ENCODE results near the gene FLII. TPM values are rescaled to one million over a fixed set of nuclear protein-coding genes. Genes with fewer than 3 reads are reported as not detected.

The FLII gene
- total RNA-seq, 1 experiment from 2014 or later: 298 TPM

GRCh38 chr17:18256776-18257175 lies 1.8 kb downstream of the FLII start:
- H3K79me2 ChIP-seq (ENCODE audit: insufficient read depth, low read length): no peaks in the 10 kb centered on the region; the same call in 1 of the 2 replicates
- no peak overlapping the region for H2BK15ac ChIP-seq (ENCODE audit: low read depth, low read length)
- H2BK5ac ChIP-seq (ENCODE audit: insufficient read length, low read length): no peak overlapping the region
- DNase-seq: no peak
- peak overlapping the region; percentile 70 for H3K4me2 ChIP-seq (ENCODE audit: insufficient read depth, insufficient read length, low read length)
- H3K56ac ChIP-seq (ENCODE audit: insufficient read length, low read depth, low read length): no peak overlapping the region
- H3K9me3 ChIP-seq (ENCODE audit: control insufficient read depth, low read depth, low read length): no peaks in the 10 kb centered on the region
- no peaks in the 10 kb centered on the region for H4K20me1 ChIP-seq (ENCODE audit: control insufficient read depth, insufficient read depth, insufficient read length)
- peak overlapping the region in 2 of 3 experiments; percentile 72 to 98; a peak in 3 of 7 replicates for H3K27ac Mint-ChIP-seq
- peaks cover 20 to 49% (median 48%) of the 10 kb centered on the region in 3 experiments; a peak in 6 of 7 replicates for H3K36me3 Mint-ChIP-seq (ENCODE audit: insufficient read depth in 1 of 3, low read depth in 3 of 3)
- peak overlapping the region; percentile 96 to 98 for H3K4me3 Mint-ChIP-seq
- no peaks in the 10 kb centered on the region for H3K27me3 Mint-ChIP-seq (ENCODE audit: low read depth)
- H3K4me1 ChIP-seq (ENCODE audit: insufficient read depth, low read length): no peaks in the 10 kb centered on the region
- H3K18ac ChIP-seq (ENCODE audit: insufficient read length, low read depth, low read length): no peak overlapping the region
- no peaks in the 10 kb centered on the region for H3K79me1 ChIP-seq (ENCODE audit: insufficient read depth, low read depth, low read length, poor library complexity, severe bottlenecking)
- H2BK120ac ChIP-seq (ENCODE audit: low read depth, low read length, poor library complexity, severe bottlenecking): no peak overlapping the region
- H3K9ac ChIP-seq (ENCODE audit: extremely low read depth, insufficient read length, low read length): no peak overlapping the region
- H3K4me1 Mint-ChIP-seq: peaks cover 25 to 38% of the 10 kb centered on the region in 2 experiments
- no peak overlapping the region for H2BK12ac ChIP-seq (ENCODE audit: insufficient read length, low read depth, low read length)
- no CpG with 5 or more reads among the region's 7 CpGs for WGBS (ENCODE audit: extremely low coverage, insufficient read length, low lambda C conversion rate)
- no peak overlapping the region for H2AFZ ChIP-seq (ENCODE audit: low read length)
- H3T11ph ChIP-seq (ENCODE audit: low read length): no peak overlapping the region
- H3K4ac ChIP-seq (ENCODE audit: low read depth, low read length): no peak overlapping the region
- H3K9me3 Mint-ChIP-seq: no peaks in the 10 kb centered on the region
- no peak overlapping the region for H3K14ac ChIP-seq (ENCODE audit: insufficient read depth, low read length)
- TF ChIP-seq, protein P1, sequence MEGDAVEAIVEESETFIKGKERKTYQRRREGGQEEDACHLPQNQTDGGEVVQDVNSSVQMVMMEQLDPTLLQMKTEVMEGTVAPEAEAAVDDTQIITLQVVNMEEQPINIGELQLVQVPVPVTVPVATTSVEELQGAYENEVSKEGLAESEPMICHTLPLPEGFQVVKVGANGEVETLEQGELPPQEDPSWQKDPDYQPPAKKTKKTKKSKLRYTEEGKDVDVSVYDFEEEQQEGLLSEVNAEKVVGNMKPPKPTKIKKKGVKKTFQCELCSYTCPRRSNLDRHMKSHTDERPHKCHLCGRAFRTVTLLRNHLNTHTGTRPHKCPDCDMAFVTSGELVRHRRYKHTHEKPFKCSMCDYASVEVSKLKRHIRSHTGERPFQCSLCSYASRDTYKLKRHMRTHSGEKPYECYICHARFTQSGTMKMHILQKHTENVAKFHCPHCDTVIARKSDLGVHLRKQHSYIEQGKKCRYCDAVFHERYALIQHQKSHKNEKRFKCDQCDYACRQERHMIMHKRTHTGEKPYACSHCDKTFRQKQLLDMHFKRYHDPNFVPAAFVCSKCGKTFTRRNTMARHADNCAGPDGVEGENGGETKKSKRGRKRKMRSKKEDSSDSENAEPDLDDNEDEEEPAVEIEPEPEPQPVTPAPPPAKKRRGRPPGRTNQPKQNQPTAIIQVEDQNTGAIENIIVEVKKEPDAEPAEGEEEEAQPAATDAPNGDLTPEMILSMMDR (conservative IDR thresholded peaks at IDR 0.05): no peak
- no peak overlapping the region for H2BK20ac ChIP-seq (ENCODE audit: low read depth, low read length, poor library complexity, severe bottlenecking)
- no peak overlapping the region for H3K27ac ChIP-seq (ENCODE audit: insufficient read length, low read depth, low read length)
- no peak overlapping the region for H4K91ac ChIP-seq (ENCODE audit: insufficient read length, low read depth, low read length)
- H2AK5ac ChIP-seq (ENCODE audit: insufficient read length, low read length): no peak overlapping the region
- H3K23ac ChIP-seq (ENCODE audit: insufficient read length, low read depth, low read length): no peak overlapping the region
- H4K5ac ChIP-seq (ENCODE audit: insufficient read length, low read depth, low read length): no peak overlapping the region
- no peak overlapping the region for H4K8ac ChIP-seq (replicated peaks; ENCODE audit: insufficient read length, low read depth, low read length)
- no peaks in the 10 kb centered on the region for H3K27me3 ChIP-seq (ENCODE audit: insufficient read depth, low read length)
- H3K23me2 ChIP-seq (ENCODE audit: insufficient read length, low read depth, low read length, poor library complexity, severe bottlenecking): peaks cover 12% of the 10 kb centered on the region
